Mesenchymal stem cell (in vitro differentiated cells and primary cell): ENCODE data around the gene FXYD1.
A peak's percentile ranks its signal among the peaks of the same experiment; 100 is the strongest.
"Not testable (repeated sequence)": the region's sequence is repeated elsewhere in the genome, so short reads cannot be mapped to it uniquely, and the experiment has no call there.

Source experiments
- DNase-seq: peaks from one replicate; pipeline ENCODE4 v3.0.0-alpha.2; 2013
- H2AFZ ChIP-seq: one replicate; pipeline ENCODE4 v1.6.1; 2013; ENCODE audit warnings: low read depth, mild to moderate bottlenecking, control low read depth, inconsistent platforms, low read length, moderate library complexity
- H2AK5ac ChIP-seq: 2 replicates; pipeline ENCODE4 v1.6.1; 2013; ENCODE audit warnings: low read length, moderate library complexity, mild to moderate bottlenecking, inconsistent platforms; ENCODE audit not compliant: severe bottlenecking
- H2BK120ac ChIP-seq: one replicate; pipeline ENCODE4 v1.6.1; 2013; ENCODE audit warnings: low read depth, mild to moderate bottlenecking, inconsistent platforms, low read length, moderate library complexity
- H2BK12ac ChIP-seq, 2 experiments: one replicate each; pipeline ENCODE4 v1.6.1; 2013; ENCODE audit warnings: inconsistent platforms in 2 of 2, low read length in 2 of 2, mild to moderate bottlenecking in 2 of 2, moderate library complexity in 2 of 2, control low read depth in 1 of 2
- H2BK15ac ChIP-seq: one replicate; pipeline ENCODE4 v1.6.1; 2013; ENCODE audit warnings: mild to moderate bottlenecking, low read depth, inconsistent platforms; ENCODE audit not compliant: poor library complexity, severe bottlenecking
- H2BK5ac ChIP-seq: 2 replicates; pipeline ENCODE4 v1.6.1; 2013; ENCODE audit warnings: low read depth, mild to moderate bottlenecking, low read length, control low read depth, inconsistent platforms; ENCODE audit not compliant: poor library complexity, severe bottlenecking
- H3K14ac ChIP-seq, 2 experiments: one replicate each; pipeline ENCODE4 v1.6.1; 2013; ENCODE audit warnings: inconsistent platforms in 2 of 2, low read length in 2 of 2, control low read depth in 1 of 2, mild to moderate bottlenecking in 1 of 2, moderate library complexity in 1 of 2
- H3K18ac ChIP-seq, 2 experiments: one replicate each; pipeline ENCODE4 v1.6.1; 2013; ENCODE audit warnings: inconsistent platforms in 2 of 2, low read length in 2 of 2, control low read depth in 1 of 2, low read depth in 1 of 2, mild to moderate bottlenecking in 1 of 2
- H3K23ac ChIP-seq, 2 experiments: one replicate each; pipeline ENCODE4 v1.6.1; 2013; ENCODE audit warnings: inconsistent platforms in 2 of 2, low read length in 2 of 2, mild to moderate bottlenecking in 2 of 2, moderate library complexity in 2 of 2, control low read depth in 1 of 2
- H3K27ac ChIP-seq: 2 replicates; pipeline ENCODE4 v1.5.1; 2013; ENCODE audit warnings: mild to moderate bottlenecking, moderate library complexity, low read length, control low read depth, inconsistent platforms; ENCODE audit not compliant: poor library complexity, severe bottlenecking
- H3K27me3 ChIP-seq, 2 experiments: 2 replicates each; pipeline versions ENCODE4 v1.6.1 to v1.7.0; 2013; ENCODE audit warnings: low read length in 2 of 2, mild to moderate bottlenecking in 2 of 2, moderate library complexity in 2 of 2, control low read depth in 1 of 2, inconsistent platforms in 1 of 2; ENCODE audit not compliant: control insufficient read depth in 1 of 2, insufficient read depth in 1 of 2
- H3K36me3 ChIP-seq, 2 experiments: 2 replicates each; pipeline versions ENCODE4 v1.6.1 to v1.7.0; 2013; ENCODE audit warnings: low read length in 2 of 2, control low read depth in 1 of 2, inconsistent platforms in 1 of 2, low read depth in 1 of 2, mild to moderate bottlenecking in 1 of 2; ENCODE audit not compliant: insufficient read depth in 2 of 2, control insufficient read depth in 1 of 2
- H3K4ac ChIP-seq, 2 experiments: one replicate each; pipeline ENCODE4 v1.6.1; 2013; ENCODE audit warnings: inconsistent platforms in 2 of 2, low read length in 2 of 2, mild to moderate bottlenecking in 2 of 2, moderate library complexity in 2 of 2, control low read depth in 1 of 2, low read depth in 1 of 2
- H3K4me1 ChIP-seq: 2 replicates; pipeline ENCODE4 v1.6.1; 2013; ENCODE audit warnings: low read depth, low read length, control low read depth; ENCODE audit not compliant: control insufficient read depth, insufficient read depth
- H3K4me2 ChIP-seq: 2 replicates; pipeline ENCODE4 v1.6.1; 2013; ENCODE audit warnings: low read length, mild to moderate bottlenecking, inconsistent platforms; ENCODE audit not compliant: poor library complexity, severe bottlenecking
- H3K4me3 ChIP-seq, 2 experiments: 2 replicates each; pipeline versions ENCODE4 v1.5.1 to v1.7.0; 2013; ENCODE audit warnings: low read length in 2 of 2, mild to moderate bottlenecking in 2 of 2, control low read depth in 1 of 2, low read depth in 1 of 2; ENCODE audit not compliant: insufficient read depth in 1 of 2
- H3K79me1 ChIP-seq: replicated peaks from 2 replicates; pipeline ENCODE4 v1.6.1; 2013; ENCODE audit warnings: mild to moderate bottlenecking, control low read depth, low read length, inconsistent platforms; ENCODE audit not compliant: poor library complexity, severe bottlenecking
- H3K9ac ChIP-seq: 2 replicates; pipeline ENCODE4 v1.7.0; 2013; ENCODE audit warnings: mild to moderate bottlenecking, low read length, moderate library complexity
- H3K9me3 ChIP-seq: 2 replicates; pipeline ENCODE4 v1.7.0; 2013; ENCODE audit warnings: mild to moderate bottlenecking, low read length; ENCODE audit not compliant: control insufficient read depth
- H4K8ac ChIP-seq: one replicate; pipeline ENCODE4 v1.6.1; 2013; ENCODE audit warnings: inconsistent platforms, mild to moderate bottlenecking, low read length, moderate library complexity
- H4K91ac ChIP-seq: one replicate; pipeline ENCODE4 v1.6.1; 2013; ENCODE audit warnings: mild to moderate bottlenecking, low read length, inconsistent platforms
- WGBS: methylation state at CpG from one replicate; pipeline ENCODE4 v1.1.7; 2013; ENCODE audit warnings: mixed read lengths; 5-methylcytosine and 5-hydroxymethylcytosine counted together

FXYD1 gene

DNA sequence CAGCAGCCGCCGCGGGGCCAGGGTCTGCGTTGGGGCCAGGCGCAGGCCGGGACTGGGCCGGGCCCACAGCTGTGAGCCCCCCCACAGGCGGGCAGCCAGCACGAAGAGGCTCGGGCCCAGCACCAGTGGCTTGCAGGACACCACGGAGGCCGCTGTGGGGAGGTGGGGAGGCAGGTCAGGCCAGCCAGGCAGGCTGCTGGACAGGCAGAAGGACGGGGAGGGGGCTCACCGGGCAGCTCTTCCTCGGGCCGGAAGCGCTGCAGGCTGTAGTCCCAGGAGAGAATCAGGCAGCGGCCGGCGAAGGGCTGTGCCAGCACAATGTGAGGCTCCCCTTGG is 12.0 kb upstream of the FXYD1 start:
- Histone ChIP-seq H2BK15ac (no peak overlapping the region), H3K23ac (no peak overlapping the region), H3K27me3 (peaks cover 9 to 10% of the 10 kb centered on the region in 2 experiments), H3K4me2 (no peak overlapping the region), H3K9ac (peak overlapping the region; percentile 11), H2BK12ac (no peak overlapping the region), H3K79me1 (no peaks in the 10 kb centered on the region), H4K8ac (no peak overlapping the region), H3K4me3 (no peak overlapping the region), H3K4me1 (peaks cover 3% of the 10 kb centered on the region), H3K14ac (no peak overlapping the region), H4K91ac (no peak overlapping the region), H2BK120ac (no peak overlapping the region), H2AK5ac (no peak overlapping the region), H3K18ac (no peak overlapping the region), H3K9me3 (no peaks in the 10 kb centered on the region), H2BK5ac (no peak overlapping the region), H2AFZ (no peak overlapping the region), H3K36me3 (no peaks in the 10 kb centered on the region), H3K4ac (no peak overlapping the region), H3K27ac (no peak overlapping the region)
- DNase-seq = no peak
- 73% methylated on average over 19 of the region's 20 CpGs for WGBS

DNA sequence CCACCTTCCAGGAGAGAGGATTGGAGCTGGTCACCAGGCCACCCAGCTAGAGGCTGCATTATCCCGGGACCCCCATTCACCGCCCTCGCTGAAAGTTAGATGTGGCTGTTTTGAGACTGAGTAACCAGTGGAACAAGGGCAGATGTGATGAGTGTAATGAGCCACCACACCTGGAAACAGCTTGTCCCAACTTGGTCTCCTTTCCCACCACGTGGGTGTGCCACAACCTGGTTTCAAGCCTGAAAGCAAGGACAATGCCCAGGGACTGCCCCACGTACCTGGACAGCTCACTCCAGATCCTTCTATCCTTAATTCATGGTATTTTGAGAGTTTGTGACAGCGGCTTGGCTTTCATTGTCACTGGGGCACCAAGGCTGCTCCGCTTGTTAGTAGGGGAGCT is 10.8 kb upstream of the FXYD1 start:
- 76% methylated on average over 4 of the region's 7 CpGs for WGBS
- no peaks in the 10 kb centered on the region for H3K36me3 ChIP-seq
- H3K4me2 ChIP-seq = no peak overlapping the region

DNA sequence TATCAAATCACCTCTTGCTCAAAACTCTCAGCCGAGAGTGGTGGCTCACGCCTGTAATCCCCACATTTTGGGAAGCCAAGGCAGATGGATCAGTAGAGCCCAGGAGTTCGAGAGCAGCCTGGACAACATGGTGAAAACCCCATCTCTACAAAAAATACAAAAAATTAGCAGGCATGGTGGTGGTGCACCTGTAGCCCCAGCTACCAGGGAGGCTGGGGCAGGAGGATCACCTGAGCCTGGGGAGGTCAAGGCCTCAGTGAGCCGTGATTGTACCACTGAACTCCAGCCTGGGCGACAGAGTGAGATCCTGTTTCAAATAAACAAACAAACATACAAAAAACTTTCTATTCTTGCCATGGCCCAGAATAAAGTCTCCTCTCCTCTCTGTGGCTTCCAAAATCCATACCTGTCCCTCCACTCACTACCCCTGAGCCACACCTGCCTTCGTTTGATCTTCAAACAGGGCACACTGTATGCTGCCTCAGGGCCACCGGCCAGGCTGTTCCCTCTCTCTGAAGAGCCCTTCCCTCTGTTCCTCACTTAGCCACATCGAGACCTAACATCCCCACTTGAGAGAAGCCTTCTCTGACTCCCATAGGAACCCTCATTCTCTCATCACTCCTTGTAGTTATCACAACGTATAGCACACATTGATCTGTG is 10.1 kb upstream of the FXYD1 start:
- Histone ChIP-seq H2BK5ac (no peak overlapping the region), H3K18ac (no peak overlapping the region), H3K4ac (no peak overlapping the region), H3K9me3 (no peaks in the 10 kb centered on the region), H2BK15ac (no peak overlapping the region), H3K27me3 (peaks cover 9 to 12% of the 10 kb centered on the region in 2 experiments), H3K14ac (no peak overlapping the region), H3K23ac (no peak overlapping the region), H3K4me3 (no peak overlapping the region), H2AK5ac (no peak overlapping the region), H3K4me1 (no peaks in the 10 kb centered on the region), H4K8ac (no peak overlapping the region), H2BK120ac (no peak overlapping the region), H4K91ac (no peak overlapping the region), H3K36me3 (no peaks in the 10 kb centered on the region), H3K27ac (no peak overlapping the region), H3K9ac (no peak overlapping the region), H2BK12ac (no peak overlapping the region), H2AFZ (no peak overlapping the region), H3K79me1 (no peaks in the 10 kb centered on the region), H3K4me2 (no peak overlapping the region)
- 80% methylated on average over 9 of the region's 9 CpGs for WGBS
- DNase-seq = no peak

More for the DNA sequence above, 10.8 kb upstream of the FXYD1 start:
- no peaks in the 10 kb centered on the region for H3K9me3 ChIP-seq
- peaks cover under 1% of the 10 kb centered on the region for H3K4me1 ChIP-seq
- no peak overlapping the region for H4K91ac ChIP-seq
- no peak overlapping the region for H2BK120ac ChIP-seq
- H3K27me3 ChIP-seq = peaks cover 9 to 10% of the 10 kb centered on the region in 2 experiments
- DNase-seq = no peak
- no peak overlapping the region for H4K8ac ChIP-seq
- H2BK15ac ChIP-seq = no peak overlapping the region
- H3K9ac ChIP-seq = no peak overlapping the region
- no peak overlapping the region for H3K14ac ChIP-seq
- no peak overlapping the region for H3K27ac ChIP-seq
- no peak overlapping the region for H2AK5ac ChIP-seq
- no peak overlapping the region for H3K23ac ChIP-seq
- no peak overlapping the region for H2BK12ac ChIP-seq
- H2BK5ac ChIP-seq = no peak overlapping the region
- H3K18ac ChIP-seq = no peak overlapping the region
- H3K4ac ChIP-seq = no peak overlapping the region
- H2AFZ ChIP-seq = no peak overlapping the region
- H3K4me3 ChIP-seq = no peak overlapping the region
- no peaks in the 10 kb centered on the region for H3K79me1 ChIP-seq

DNA sequence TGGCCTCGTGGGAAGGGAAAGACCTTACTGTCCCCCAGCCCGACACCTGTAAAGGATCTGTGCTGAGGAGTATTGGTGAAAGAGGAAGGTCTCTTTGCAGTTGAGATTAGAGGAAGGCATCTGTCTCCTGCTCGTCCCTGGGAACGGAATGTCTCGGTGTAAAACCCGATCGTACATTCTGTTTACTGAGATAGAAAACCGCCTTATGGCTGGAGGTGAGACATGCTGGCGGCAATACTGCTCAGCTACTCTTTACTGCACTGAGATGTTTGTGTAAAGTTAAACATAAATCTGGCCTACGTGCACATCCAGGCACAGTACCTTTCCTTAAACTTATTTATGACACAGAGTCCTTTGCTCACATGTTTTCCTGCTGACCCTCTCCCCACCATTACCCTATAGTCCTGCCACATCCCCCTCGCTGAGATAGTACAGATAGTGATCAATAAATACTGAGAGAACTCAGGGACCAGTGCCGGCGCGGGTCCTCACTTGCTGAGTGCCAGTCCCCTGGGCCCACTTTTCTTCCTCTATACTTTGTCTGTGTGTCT is 8.8 kb upstream of the FXYD1 start:
- H3K27ac ChIP-seq = not testable (repeated sequence)
- WGBS = 65% methylated on average over 13 of the region's 14 CpGs

More for the DNA sequence above, 8.8 kb upstream of the FXYD1 start:
- not testable (repeated sequence) for H2BK15ac ChIP-seq, H2BK5ac ChIP-seq, H3K79me1 ChIP-seq, H3K18ac ChIP-seq, H3K4me2 ChIP-seq, H3K4me3 ChIP-seq, H3K4me1 ChIP-seq, H3K23ac ChIP-seq, H3K4ac ChIP-seq, H2AFZ ChIP-seq, H3K14ac ChIP-seq, H2AK5ac ChIP-seq, DNase-seq, H4K8ac ChIP-seq, H3K9me3 ChIP-seq, H3K9ac ChIP-seq, H4K91ac ChIP-seq, H2BK120ac ChIP-seq, H3K36me3 ChIP-seq, H2BK12ac ChIP-seq
- H3K27me3 ChIP-seq = peaks cover 9 to 16% of the 10 kb centered on the region in 2 experiments
